ENCODE data around the gene RNF181.
"Not testable (repeated sequence)": the region's sequence is repeated elsewhere in the genome, so short reads cannot be mapped to it uniquely, and the experiment has no call there.

RNF181 gene

DNA sequence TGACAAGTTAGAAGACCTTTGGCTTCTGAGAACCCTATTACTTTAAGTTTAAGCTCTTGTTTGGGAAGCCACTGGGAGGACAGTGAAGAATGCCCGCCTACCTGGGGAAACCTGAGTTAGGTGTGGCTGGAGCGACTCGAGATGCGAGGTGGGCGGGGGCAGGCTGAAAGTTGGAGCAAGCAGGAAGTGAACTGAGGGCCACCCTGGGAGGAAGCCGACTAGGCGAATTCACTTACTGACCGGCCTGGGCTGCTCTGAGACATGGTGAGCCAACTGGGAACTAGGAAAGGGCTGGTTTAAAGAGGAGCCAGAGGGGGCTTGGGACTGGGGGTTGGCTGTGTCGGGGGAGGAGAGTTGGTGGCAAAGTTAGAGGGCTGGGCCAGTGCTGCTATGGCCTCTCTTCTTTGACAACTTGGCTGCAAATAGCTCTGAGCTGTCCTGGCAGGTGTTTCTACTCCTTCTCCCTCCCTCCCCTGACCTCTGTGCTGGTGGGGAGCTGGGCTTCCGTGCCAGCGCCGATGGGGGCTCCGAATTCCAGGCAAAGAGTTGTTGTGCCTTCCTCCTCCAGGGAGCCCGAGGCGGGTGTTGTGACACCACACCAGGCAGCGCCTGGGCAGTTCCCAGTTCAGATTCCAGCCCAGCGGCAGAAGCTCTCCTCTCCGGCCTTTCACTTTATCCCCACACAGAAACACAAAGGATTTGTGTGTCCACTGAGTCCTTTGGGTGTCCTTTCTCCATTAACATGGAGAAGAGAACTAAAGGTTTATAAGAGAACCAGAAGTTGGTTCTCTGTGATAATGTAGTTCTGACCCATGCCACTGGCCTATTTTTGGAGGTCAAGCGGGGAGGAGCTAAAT, 17.9 kb upstream of the RNF181 start, which contains the start of gene VAMP8:
VAMP8 (plus strand) TSS at position 201 of the 857 bp plus-strand sequence; CDS start at position 262, 61 bp downstream.
- no peak for DNase-seq

DNA sequence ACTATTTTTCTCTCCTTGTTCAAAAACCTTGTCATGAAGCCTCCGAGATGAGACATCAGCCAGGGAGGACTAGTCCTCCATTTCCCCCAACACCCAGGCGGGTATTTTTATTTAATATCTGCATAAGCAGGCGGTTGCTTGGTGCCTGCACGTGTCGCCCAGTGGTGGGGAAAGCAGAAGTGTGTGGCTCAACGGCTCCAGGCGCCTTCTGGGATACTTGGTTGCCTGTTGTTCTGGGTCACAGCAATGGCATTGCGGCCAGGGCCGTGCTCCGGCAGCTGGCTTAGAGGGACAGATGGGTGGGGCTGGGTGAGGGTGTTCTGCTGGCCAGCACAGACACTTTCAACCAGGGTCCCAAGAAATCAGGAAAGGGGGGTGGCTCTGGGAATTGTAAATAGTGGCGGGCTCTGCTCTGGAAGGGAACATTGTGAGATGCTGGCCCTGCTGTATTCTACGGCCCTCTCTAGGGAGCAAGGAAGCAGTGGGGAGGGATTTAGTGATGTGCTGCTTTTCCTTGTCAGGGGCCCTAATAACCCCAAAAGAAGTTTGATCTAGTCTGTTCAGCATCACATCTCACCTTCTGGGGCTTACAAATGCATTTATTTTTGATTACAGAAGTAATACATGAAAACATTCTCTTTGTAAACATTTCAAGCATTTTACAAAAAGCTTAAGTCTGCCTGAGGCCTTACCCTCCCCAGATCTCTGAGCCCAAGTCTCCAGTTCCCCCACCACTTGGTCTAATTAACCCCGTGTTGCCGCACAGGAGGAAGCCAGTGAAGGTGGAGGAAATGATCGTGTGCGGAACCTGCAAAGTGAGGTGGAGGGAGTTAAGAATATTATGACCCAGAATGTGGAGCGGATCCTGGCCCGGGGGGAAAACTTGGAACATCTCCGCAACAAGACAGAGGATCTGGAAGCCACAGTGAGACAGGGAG, 17.0 kb upstream of the RNF181 start:
- DNase-seq = no peak

DNA sequence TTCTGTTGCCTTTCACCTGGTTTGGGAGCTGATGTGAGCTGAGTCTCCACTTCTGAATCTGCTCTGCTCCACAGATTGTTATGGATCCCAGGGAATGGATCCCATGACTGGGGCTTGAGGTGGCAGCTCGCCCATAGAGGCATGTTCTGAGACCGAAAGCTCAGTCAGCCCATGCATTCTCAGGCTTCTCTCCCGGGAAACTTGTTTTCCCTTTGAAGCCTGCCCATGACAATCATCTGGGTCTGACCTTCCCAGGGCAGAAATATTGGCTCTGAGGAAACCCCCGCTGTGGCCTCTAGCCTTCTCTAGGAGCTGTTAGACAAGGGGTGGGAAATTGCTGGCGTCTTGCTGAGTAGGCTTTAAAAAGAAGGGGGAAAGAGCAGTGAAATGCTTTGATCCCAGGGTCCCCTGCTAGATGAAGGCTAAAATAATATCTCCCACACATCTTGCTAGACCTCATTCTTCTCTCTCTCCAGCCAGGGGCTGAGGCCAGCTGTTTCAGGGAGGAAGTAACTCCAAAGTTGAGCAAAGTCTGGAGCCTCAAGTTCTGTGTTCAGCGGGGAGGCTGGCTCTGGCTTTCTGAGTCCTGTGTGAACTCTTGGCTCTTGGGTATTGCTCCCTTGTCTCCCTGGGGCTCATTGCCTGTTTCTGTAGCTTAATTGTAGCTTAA, 16.1 kb upstream of the RNF181 start:
- no peak for DNase-seq

DNA sequence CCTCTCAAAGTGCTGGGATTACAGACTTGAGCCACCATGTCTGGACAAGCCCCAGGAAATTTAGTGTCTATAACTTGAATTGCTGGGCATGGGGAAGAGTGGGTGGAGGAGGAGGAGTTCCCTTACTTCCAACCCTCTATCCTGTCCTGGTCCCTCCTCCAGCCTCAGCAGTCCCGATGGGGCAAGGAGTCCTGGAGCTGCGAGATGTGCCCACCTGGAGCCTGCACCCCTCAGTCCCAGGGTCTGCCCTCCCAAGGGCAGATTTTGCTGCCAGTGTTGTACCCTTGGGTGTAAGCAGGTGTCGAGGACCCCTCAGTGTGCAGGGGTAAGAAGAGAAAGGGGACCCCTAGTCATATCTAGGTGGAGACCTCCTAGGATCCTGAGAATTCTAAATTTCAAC, 15.3 kb upstream of the RNF181 start:
- no peak for DNase-seq

DNA sequence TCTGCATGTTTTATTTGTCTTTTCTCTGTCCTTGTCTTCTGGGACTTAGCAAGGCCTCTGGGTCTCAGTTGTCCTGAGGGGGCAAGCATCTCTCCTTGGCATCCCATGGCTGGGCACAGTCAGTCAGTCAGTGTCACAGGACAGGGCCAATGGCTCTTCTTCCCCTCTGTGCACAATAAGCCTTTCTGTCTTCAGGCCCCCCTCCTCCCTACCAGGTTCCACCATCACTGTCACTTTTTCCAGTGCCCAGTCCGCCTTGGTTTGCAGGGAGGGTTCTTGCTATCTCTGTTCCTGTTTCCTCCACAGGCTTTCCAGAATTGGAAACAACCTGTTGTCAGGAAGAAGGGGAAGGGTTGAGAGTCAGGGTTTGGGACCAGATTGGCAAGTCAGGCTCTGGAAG, 13.1 kb upstream of the RNF181 start:
- DNase-seq = no peak

DNA sequence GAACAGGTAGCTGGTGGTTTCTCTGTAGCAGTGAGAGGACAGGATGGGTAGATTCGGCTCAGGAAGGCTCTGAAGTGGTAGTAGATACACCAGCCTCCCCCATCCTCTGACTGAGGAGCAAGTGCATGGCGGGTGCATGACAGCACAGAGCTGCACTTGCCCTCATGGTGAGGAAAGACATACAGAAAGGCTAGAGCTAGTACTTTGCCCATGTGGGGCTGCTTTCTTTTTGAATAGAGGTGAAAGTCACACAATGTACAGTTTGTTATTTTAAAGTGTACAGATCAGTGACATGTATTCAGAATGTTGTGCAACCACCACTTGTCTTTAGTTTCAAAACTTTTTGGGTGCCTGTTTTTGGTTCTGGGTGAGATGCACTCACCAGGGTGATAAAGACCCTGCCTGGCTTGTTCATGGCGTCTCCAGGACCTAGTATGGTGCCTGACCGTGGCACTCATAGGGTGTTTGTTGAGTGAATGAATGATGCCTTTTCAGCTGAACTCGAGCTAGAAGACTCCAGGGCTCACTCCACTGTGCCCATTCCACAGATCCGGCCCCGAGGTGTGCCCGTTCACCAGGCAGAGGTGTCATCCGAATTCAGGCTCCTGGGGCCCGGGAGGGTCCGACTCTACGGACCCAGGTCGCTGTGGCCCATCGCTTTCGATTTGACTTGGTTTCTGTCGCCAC, 11.7 kb upstream of the RNF181 start:
- no peak for DNase-seq

DNA sequence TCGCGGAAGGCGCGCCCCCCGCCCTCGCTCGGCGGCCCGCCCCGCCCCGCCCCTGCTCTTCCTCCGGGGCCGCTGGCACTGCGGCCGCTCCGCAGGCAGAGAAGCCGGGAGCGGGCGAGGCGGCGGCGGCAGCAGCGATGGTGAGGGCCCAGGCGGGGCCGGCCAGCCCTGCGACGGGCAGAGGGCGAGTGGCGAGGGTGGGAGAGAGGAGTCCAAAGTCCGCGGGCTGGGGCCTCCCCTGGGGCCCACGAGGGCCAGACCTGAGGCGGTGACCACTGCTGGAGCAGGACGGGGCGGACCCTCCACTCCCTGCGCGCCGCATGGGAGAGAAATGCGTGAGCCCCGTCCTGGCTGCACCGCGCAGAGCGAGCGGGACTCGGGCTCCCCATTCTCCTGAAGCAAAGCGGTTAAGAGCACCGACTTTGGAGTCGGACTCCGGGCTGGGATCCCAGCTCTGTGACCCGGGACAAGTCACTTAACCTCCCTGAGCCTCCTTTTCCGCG, 11.1 kb upstream of the RNF181 start, which contains the start of gene VAMP5:
VAMP5 (plus strand) TSS at position 78 of the 503 bp plus-strand sequence; CDS start at position 138, 60 bp downstream.
- no peak for DNase-seq

DNA sequence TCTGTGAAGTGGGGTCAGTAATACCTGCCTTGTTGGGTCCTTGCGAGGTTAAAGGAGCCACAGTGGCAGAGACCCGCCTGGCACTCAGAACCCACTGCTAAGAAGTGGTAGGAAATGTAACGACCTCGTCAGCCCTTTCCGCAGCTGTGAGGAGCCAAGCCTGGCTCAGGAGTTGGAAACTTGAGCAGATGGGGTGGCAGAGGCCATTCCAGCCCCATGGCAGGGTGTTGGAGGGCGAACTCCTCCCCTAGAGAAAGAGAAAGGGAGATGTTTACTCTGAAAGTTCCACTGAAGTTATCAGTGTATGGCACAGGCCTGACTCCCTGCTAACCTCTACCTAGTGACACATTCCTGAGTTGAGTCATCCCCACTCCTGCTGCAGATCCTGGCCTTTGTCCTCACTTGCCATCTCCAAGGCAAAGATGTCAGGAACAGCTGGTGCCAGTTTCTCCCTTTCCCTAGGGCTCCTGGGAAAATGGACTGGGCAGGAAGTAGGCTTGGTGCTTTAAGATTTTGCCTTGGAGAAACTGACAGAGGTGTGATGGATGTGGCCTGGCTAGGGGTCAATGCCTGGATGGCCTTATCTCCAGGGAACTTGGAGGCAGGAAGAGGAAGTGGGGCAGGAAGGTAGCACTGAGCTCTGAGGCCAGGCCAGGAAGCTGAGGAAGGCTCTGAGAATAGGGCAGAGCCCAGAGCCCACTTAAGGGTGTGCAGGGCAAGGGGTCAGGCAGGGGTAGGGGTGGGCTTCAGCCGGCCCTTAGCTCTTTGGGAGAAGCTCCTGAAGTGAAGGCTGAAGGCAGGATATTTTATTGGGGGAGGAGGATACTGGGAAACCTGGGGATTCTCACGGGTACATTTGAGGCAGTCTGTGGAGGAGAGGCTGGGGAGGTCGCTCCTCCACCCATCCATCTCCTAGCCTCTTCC, 10.4 kb upstream of the RNF181 start:
- no peak for DNase-seq

DNA sequence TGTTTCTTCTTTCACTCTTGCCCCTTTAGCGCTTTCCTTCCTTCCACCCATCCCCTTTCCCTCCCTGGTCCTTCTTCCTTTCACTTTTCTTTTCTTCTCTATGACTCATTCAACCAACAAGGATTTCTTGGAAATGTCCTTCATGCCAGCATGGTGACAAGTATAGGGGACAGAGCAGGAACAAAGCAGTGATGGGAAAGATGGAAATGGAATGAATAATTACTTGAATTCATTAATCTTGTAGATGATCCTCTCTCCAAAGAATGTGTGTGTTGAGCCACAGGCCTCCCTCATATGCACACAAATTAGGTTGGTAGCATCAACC, 9.8 kb upstream of the RNF181 start:
- DNase-seq = no peak

DNA sequence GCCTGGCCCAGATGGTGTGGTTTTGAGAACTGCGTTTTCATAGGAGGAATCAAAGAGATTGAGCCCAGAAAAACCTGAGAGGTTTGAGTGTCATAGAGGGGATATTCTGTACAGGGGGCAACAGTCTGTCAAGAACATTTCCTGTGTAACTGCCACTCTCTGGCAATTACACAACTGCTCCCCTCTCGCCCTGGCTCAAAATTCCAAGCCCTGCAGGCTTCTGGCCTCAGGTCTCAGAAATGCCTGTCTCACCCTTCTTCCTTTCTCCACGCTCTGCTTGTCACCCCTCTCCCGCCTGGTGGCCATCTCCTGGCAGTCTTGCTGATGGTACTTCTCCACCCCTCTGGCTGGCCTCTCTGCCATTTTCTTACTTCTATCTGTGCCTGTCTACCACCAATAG, 7.3 kb upstream of the RNF181 start:
- DNase-seq = no peak

DNA sequence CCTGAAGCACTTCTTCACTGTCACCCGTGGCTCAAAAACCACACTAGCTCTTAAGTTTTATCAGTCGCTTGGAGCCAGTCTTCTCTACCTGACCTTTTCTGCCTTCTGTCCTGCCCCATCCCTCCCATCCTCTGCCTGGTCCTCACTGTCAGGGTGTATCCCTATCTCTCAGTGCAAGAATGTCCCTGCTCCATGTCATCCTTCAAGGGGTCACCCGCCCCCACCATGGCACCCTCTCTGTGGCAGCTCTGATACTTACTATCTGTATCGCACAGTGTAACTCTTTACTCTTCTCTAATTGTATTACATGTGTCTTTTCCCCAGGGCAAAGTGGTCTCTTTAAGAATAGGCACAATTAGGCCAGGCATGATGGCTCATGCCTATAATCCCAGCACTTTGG, 6.9 kb upstream of the RNF181 start:
- no peak for DNase-seq

DNA sequence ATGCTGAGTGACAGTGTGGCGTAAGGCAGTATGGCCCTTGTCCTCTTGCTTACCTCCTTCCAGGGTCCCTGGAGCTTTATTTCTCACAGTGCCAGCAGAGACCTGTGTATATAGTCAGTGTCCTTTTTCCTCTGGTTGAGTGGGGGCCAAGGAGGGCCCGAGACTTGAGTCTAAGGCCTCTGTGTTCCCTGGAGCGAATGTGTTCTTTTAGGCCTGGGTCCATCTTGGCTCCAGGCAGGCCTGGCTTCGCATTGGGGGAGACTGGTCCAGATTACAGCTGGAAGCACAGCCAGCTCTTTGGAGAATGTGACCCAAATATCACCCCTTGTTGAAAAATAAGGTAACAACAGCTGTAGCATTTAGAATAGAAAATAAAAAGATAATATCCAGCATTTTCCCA, 6.4 kb upstream of the RNF181 start:
- DNase-seq = no peak

DNA sequence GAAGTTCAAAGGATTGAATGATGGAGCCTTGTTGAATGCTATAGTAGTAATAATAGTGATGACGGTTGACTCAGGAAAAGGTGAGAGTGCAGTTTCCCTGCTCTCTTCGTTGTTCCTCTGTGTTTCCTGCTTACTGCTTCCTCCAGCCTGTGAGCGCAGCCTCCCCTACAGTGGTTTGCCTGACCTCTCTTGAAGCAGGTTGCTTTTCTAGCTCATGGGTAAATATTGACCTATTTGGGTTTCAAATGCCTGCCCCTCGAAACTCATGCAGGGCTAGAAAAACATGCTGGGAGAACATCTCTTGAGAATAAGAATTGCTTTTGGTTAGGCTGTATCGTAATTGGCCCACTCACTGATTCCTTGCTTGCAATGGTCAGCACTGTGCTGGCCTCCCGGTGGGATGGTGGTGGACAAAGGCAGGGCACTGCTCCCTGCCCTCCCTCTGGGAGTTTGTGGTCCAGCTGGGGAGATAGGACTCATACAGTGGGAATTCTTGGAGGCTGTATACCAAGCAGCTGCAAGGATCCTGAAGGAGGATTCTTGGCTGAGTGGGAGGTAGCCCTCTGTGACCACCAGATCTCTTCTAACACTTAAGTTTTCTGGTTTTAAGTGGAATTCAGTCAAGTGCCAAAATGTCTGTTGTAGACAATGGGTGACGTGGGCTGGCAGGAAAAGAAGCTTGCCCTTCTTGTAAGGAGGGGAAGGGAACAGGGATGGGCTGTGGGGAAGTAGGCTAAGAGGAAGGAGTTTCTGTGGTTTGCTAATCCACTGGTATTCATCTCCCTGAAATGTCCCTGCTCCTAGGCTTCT, 5.4 kb upstream of the RNF181 start:
- peak in 1 of 2 donors; percentile 24 for DNase-seq

DNA sequence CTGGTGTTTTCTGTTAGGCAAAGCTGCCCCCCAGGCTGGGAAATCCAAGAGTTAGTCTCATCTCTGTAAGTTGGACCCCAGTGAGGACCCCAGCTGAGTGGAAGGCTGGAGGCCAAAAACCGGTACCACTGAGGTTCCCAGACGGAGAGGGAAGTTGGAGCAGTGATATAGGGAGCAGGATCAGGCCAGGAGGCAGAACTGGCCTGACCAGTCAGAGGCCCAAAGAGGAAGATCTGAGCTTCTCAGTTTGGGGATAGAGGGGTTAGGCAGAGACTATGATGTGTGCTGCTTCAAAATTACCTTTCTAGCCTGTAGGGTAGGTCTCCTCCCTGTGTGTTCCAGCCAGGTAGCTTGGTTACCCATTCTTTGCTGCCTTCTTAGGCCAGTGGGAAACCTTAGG, 4.6 kb upstream of the RNF181 start:
- DNase-seq = no peak

DNA sequence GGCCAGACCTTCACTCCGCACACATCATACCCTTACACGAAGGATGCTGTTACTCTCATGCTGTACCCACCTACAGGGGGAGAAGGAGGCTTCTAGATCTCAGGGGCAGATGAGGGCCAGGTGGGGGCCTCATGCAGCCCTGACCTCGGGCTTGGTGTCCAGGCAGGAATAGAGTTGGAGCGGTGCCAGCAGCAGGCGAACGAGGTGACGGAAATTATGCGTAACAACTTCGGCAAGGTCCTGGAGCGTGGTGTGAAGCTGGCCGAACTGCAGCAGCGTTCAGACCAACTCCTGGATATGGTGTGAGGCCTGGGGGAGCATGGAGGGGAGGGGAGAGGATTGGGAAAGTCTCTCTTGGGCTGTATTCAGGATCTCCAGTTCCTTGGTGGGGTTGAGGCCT, 4.0 kb upstream of the RNF181 start:
- no peak for DNase-seq

DNA sequence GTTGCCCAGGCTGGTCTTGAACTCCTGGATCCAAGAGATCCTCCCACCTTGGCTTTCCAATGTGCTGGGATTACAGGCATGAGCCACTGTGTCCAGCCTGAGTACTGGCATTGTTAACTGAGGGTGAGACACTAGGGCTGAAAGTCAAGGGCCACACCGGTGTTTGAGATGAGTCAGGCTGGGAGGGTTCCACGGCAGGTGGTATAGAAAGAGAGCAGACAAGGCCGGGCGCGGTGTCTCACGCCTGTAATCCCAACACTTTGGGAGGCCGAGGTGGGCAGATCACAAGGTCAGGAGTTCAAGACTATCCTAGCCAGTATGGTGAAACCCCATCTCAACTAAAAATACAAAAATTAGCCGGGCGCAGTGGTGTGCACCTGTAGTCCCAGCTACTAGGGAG, 3.2 kb upstream of the RNF181 start:
- DNase-seq = not testable (repeated sequence)

DNA sequence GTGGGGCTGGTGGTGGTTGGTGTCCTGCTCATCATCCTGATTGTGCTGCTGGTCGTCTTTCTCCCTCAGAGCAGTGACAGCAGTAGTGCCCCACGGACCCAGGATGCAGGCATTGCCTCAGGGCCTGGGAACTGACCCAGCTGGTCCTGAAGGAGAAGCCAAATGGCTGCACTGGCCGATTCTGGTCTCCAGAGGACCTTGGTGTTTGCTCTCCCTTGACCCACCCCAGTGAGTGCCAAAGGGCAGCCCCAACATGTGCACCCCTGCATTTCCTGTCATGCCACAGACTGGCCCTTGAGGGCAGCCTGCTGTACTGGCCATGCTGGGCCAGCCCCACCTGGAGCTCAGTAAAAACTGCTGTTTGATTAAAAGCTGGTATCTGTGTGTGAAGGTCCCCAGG, 2.5 kb upstream of the RNF181 start:
- DNase-seq = no peak

DNA sequence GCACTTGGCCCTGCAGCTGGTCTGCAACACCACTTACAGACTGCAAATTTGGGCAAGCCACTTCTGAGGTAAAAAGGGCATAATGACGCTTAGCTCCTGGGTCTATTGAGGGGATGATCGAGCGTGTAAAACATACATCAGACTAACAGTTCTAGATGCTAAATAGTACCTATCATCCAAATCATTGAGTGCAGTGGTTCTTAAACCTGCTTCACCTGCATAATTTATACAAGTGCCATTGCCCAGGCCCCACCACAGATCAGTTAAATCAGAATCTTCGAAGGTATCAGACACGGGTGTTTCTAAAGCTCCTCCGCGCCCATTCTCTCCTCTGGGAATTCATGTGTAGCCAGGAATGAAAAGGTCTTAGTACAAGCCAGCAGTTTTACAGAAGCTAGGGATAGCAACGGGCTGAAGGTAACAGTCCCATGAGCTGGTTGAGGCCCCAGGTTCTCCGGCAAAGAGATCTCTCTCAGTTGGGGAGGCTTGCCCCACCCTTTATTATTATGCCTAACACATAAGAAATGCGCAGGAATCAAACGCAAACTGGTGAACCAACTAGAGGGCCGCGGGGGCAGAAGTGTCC, 737 bp upstream of the RNF181 start:
- no peak for DNase-seq

DNA sequence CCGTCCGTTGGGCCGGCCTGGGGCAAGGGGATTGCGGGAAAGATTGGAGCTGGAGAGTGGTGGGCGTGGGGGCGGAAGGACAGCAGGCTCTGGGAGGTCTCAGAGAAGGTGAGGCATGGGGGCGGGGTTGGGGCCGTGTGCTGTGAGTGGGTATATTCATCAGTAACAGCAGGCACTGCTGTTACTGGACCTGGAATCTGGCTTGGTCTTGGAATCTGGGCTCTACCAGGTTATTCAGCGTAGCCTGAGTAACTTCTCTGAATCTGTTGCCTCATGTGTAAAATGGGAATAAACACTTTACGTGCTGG, 435 bp downstream of the RNF181 start:
- no peak for DNase-seq

DNA sequence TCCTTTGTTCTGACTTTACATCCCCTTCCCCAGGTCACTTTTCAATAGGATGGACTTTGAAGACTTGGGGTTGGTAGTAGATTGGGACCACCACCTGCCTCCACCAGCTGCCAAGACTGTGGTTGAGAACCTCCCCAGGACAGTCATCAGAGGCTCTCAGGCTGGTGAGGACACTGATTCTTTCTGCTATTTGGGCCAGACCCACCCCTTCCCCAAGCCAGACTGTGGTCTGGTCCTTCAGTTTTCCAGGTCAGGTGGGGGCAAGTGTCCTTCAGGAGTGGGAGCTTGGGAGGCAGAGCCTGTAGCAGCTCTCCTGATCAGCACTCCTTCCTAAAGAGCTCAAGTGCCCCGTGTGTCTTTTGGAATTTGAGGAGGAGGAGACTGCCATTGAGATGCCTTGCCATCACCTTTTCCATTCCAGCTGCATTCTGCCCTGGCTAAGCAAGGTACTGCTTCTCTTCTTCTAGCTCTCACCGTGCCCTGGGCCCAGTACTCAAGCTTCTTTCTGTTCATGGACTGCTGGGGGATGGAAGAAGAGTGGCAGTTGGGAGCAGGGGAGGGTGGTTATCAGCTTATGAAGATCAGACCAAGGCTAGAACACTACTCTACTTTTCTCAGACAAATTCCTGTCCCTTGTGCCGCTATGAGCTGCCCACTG, 1.1 kb downstream of the RNF181 start:
- no peak for DNase-seq

All from hippocampal formation (tissue), 2 donors.